Smooth muscle cell (in vitro differentiated cells): ENCODE measurements around the gene TMEM121. TPM values are rescaled to one million over a fixed set of nuclear protein-coding genes. Genes with fewer than 3 reads are reported as not detected.

Source experiments
- DNase-seq: peaks from one replicate; lab custom pipeline; 2025; ENCODE audit not compliant: unreplicated experiment; lab: John Stamatoyannopoulos, UW
- H2AFZ ChIP-seq: fragments of 200-600 bp; sonication (generic); 2 replicates; pipeline ENCODE4 v1.6.0; 2016; ENCODE audit warnings: antibody characterized with exemption, low read depth, mild to moderate bottlenecking
- H3F3A ChIP-seq: fragments of 200-600 bp; sonication (generic); 2 replicates; pipeline ENCODE4 v1.6.0; 2017; ENCODE audit warnings: antibody characterized with exemption, low read depth
- H3K27ac ChIP-seq: fragments of 200-600 bp; sonication (generic); 2 replicates; pipeline ENCODE4 v1.5.1; 2016; ENCODE audit warnings: low read depth, mild to moderate bottlenecking
- H3K27me3 ChIP-seq: fragments of 200-600 bp; sonication (generic); 2 replicates; pipeline ENCODE4 v1.6.1; 2016; ENCODE audit warnings: low read depth, mild to moderate bottlenecking
- H3K36me3 ChIP-seq: fragments of 200-600 bp; sonication (generic); 2 replicates; pipeline ENCODE4 v1.5.1; 2016; ENCODE audit warnings: low read depth
- H3K4me1 ChIP-seq: fragments of 200-600 bp; sonication (generic); 2 replicates; pipeline ENCODE4 v1.5.1; 2016; ENCODE audit warnings: low read depth
- H3K4me2 ChIP-seq: fragments of 200-600 bp; sonication (generic); 2 replicates; pipeline ENCODE4 v1.6.0; 2016; ENCODE audit warnings: mild to moderate bottlenecking
- H3K4me3 ChIP-seq: fragments of 200-600 bp; sonication (generic); 2 replicates; pipeline ENCODE4 v1.5.1; 2016; ENCODE audit warnings: mild to moderate bottlenecking
- H3K79me2 ChIP-seq: fragments of 200-600 bp; sonication (generic); 2 replicates; pipeline ENCODE4 v1.6.0; 2016; ENCODE audit warnings: low read depth, mild to moderate bottlenecking
- H3K9ac ChIP-seq: fragments of 200-600 bp; sonication (generic); 2 replicates; pipeline ENCODE4 v1.6.0; 2016; ENCODE audit warnings: low read depth
- H3K9me3 ChIP-seq: fragments of 200-600 bp; sonication (generic); replicated peaks from 2 replicates; pipeline ENCODE4 v1.5.1; 2016; ENCODE audit warnings: low read depth
- H4K20me1 ChIP-seq: fragments of 200-600 bp; sonication (generic); 2 replicates; pipeline ENCODE4 v1.6.0; 2016; ENCODE audit warnings: low read depth
- CTCF ChIP-seq: fragments of 200-600 bp; sonication (generic); IDR thresholded peaks from 2 replicates; pipeline ENCODE4 v1.5.1; 2017; ENCODE audit warnings: borderline replicate concordance, mild to moderate bottlenecking, antibody characterized with exemption; ENCODE audit not compliant: insufficient read depth, poor library complexity, severe bottlenecking
- WGBS: methylation state at CpG from one replicate; pipeline ENCODE4 v1.1.7; 2016; ENCODE audit warnings: low lambda C conversion rate; 5-methylcytosine and 5-hydroxymethylcytosine counted together
- polyA plus RNA-seq: library from polyadenylated mRNA; unstranded; fragments of >200 nt; fragmentation: Nextera tagmentation; extraction: Ambion mirVana; gene quantifications from 2 replicates; pipeline ENCODE4 v1.2.1, GENCODE V29; 2016
- total RNA-seq: library from RNA; depleted of rRNA; stranded (reverse); fragments of >200 nt; gene quantifications from 2 replicates; pipeline ENCODE4 v1.2.3, GENCODE V29; 2014

The TMEM121 gene
- total and polyA plus RNA-seq, 2 experiments from 2014 or later: 2.6 to 12.1 TPM

GRCh38 chr14:105498430-105499255, 27.7 kb upstream of the TMEM121 start:
- Histone ChIP-seq H3K9me3 (no peaks in the 10 kb centered on the region), H3K9ac (no peak overlapping the region), H3K4me3 (no peak overlapping the region), H3K4me2 (no peak overlapping the region), H4K20me1 (no peaks in the 10 kb centered on the region), H3F3A (no peaks in the 10 kb centered on the region), H3K79me2 (no peaks in the 10 kb centered on the region), H3K4me1 (no peaks in the 10 kb centered on the region), H3K27me3 (no peaks in the 10 kb centered on the region), H3K27ac (no peak overlapping the region), H2AFZ (no peak overlapping the region), H3K36me3 (no peaks in the 10 kb centered on the region)
- no peak for DNase-seq
- 86% methylated on average over 34 of the region's 36 CpGs for WGBS
- TF ChIP-seq CTCF: no peak

DNA sequence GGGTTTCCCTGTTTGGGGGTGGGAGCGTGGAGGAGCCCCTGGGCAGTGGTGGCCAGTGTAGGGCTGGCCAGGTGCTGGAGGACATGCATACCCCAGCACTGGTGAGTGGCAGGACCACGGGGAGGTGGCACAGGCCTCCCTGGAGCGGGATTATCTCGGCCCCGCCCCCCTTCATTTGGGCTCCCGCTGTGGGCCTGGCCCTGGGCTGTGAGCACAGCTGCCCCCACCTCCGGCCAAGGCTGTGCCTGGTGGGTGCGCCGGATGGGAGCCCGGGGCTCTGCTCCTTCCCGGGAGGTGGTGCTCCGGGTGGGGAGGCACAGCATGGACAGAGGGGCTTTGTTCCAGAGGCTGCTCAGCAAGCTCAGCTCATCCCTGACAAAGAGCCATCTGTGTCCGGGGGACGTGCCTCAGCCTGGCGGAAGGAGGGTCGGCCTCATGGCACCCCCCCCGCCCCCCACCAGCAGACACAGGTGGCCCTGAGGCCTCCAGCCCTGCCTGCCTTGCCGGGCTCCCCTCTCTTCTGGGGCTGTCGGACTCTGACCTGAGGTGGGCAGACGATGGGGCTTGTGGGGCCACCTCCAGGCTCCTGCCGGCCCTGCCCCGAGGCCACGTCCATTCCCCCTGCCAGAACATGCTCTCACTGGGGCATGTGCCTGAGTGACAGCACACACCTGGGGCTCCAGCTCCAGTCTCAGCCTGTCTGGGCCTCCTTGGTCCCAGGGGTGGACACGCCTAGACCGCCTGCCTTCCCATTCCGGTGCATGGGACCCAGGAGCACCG, 26.9 kb upstream of the TMEM121 start:
- Histone ChIP-seq H3K9ac (no peak overlapping the region), H2AFZ (no peak overlapping the region), H3K27me3 (no peaks in the 10 kb centered on the region), H3K9me3 (no peaks in the 10 kb centered on the region), H3K4me1 (no peaks in the 10 kb centered on the region), H3K36me3 (no peaks in the 10 kb centered on the region), H3K27ac (no peak overlapping the region), H3K79me2 (no peaks in the 10 kb centered on the region), H4K20me1 (no peaks in the 10 kb centered on the region), H3K4me2 (no peak overlapping the region), H3F3A (no peaks in the 10 kb centered on the region), H3K4me3 (no peak overlapping the region)
- DNase-seq: no peak
- no peak for TF ChIP-seq CTCF
- WGBS: 85% methylated on average over 26 of the region's 27 CpGs

- Histone ChIP-seq H3K36me3 (no peaks in the 10 kb centered on the region), H3K4me1 (no peaks in the 10 kb centered on the region), H3K27me3 (no peaks in the 10 kb centered on the region), H3K4me3 (no peak overlapping the region), H3K4me2 (no peak overlapping the region), H4K20me1 (no peaks in the 10 kb centered on the region), H2AFZ (no peak overlapping the region), H3K79me2 (no peaks in the 10 kb centered on the region), H3K9me3 (no peaks in the 10 kb centered on the region), H3F3A (no peaks in the 10 kb centered on the region), H3K27ac (no peak overlapping the region), H3K9ac (no peak overlapping the region)
- no peak for DNase-seq
- 91% methylated on average over 21 of the region's 21 CpGs for WGBS
- TF ChIP-seq CTCF: no peak
Measured at GRCh38 chr14:105500036-105500725, 26.2 kb upstream of the TMEM121 start.
